ENCODE data around the gene TLDC2.

DNA sequence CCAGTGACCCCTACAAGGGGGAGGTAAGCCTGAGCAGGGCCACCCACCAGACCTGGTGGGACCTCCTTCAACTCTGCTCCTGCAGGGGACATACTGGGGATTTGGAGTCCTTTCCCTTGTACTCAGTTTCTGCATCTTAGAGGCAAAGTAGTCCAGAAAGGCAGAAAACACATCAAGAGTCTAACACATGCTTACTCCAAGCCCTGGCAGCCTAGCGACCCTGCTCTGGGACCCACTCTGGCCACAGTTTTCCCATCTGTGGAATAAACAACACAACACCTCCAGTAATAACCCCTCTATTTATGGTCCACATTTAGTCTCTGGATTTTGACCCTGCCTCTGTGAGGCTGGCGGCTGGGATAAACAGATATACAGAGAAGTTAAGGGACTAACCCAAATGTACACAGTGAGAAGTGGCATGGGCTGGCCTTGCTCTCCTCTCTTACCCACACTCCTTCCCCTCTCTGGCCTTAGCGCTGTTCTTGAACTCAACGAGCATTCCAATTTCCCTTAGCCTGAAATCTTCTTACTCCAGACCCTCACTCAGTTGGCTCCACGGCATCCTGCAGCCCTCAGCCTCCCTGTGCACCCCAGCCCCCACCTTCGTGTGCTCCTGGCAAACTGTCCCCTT, 16.1 kb upstream of the TLDC2 start:
- TF ChIP-seq, protein P1, sequence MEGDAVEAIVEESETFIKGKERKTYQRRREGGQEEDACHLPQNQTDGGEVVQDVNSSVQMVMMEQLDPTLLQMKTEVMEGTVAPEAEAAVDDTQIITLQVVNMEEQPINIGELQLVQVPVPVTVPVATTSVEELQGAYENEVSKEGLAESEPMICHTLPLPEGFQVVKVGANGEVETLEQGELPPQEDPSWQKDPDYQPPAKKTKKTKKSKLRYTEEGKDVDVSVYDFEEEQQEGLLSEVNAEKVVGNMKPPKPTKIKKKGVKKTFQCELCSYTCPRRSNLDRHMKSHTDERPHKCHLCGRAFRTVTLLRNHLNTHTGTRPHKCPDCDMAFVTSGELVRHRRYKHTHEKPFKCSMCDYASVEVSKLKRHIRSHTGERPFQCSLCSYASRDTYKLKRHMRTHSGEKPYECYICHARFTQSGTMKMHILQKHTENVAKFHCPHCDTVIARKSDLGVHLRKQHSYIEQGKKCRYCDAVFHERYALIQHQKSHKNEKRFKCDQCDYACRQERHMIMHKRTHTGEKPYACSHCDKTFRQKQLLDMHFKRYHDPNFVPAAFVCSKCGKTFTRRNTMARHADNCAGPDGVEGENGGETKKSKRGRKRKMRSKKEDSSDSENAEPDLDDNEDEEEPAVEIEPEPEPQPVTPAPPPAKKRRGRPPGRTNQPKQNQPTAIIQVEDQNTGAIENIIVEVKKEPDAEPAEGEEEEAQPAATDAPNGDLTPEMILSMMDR (IDR thresholded peaks at IDR 0.05), result no peak
- TF ChIP-seq POLR2AphosphoS5 (IDR thresholded peaks at IDR 0.05) (no peak), EP300 (IDR thresholded peaks at IDR 0.05) (no peak)
